Ovary (tissue), 3 donors: ENCODE measurements around the gene TPCN2.

Experiments
- CTCF ChIP-seq, 3 donors: fragments of 450-650 bp in 2 of 3; fragments of 200-600 bp in 1 of 3; IDR thresholded peaks; one replicate each; pipeline versions ENCODE4 v1.5.1 to v1.8.0; 2016 to 2022; ENCODE audit warnings: antibody characterized with exemption in 3 of 3, mild to moderate bottlenecking in 1 of 3
- EP300 ChIP-seq: sonication (generic); formaldehyde crosslinking; IDR thresholded peaks from one replicate; pipeline ENCODE4 v1.6.1; 2017; ENCODE audit warnings: antibody characterized with exemption
- POLR2A ChIP-seq: fragments of 450-650 bp; IDR thresholded peaks from one replicate; pipeline ENCODE4 v1.6.1; 2017; ENCODE audit warnings: antibody characterized with exemption, mild to moderate bottlenecking, moderate library complexity
- donor health status: DM: no; HTN: no; CAD: no.

GRCh38 chr11:69135420-69136363 is 87.0 kb downstream of the TPCN2 start:
- TF ChIP-seq CTCF (IDR thresholded peaks at IDR 0.05) (no peak), EP300 (no peak), POLR2A (no peak)
